ENCODE results near the gene BACE1-AS.

BACE1-AS gene

GRCh38 chr11:117305145-117305544 lies 14.0 kb downstream of the BACE1-AS start:
- TF ChIP-seq CTCF (conservative IDR thresholded peaks at IDR 0.05; ENCODE audit: control insufficient read depth, insufficient read depth, low read depth, low read length): no peak
- no peak overlapping the region for H3K4me3 ChIP-seq (ENCODE audit: control insufficient read depth, low read depth, low read length)
- DNase-seq (ENCODE audit: low read depth): no peak

- no peak overlapping the region for H3K4me3 ChIP-seq (ENCODE audit: control insufficient read depth, low read depth, low read length)
- DNase-seq (ENCODE audit: low read depth): no peak
- TF ChIP-seq CTCF (conservative IDR thresholded peaks at IDR 0.05; ENCODE audit: control insufficient read depth, insufficient read depth, low read depth, low read length): no peak
Measured at GRCh38 chr11:117309310-117309709, 18.2 kb downstream of the BACE1-AS start.

- no peak for DNase-seq (ENCODE audit: low read depth)
- TF ChIP-seq CTCF (conservative IDR thresholded peaks at IDR 0.05; ENCODE audit: control insufficient read depth, insufficient read depth, low read depth, low read length): no peak
- H3K4me3 ChIP-seq (ENCODE audit: control insufficient read depth, low read depth, low read length): no peak overlapping the region
Measured at GRCh38 chr11:117313091-117313490, 21.9 kb downstream of the BACE1-AS start.

- no peak for TF ChIP-seq CTCF (conservative IDR thresholded peaks at IDR 0.05; ENCODE audit: control insufficient read depth, insufficient read depth, low read depth, low read length)
- no peak for DNase-seq (ENCODE audit: low read depth)
- peak overlapping the region; percentile 71 for H3K4me3 ChIP-seq (ENCODE audit: control insufficient read depth, low read depth, low read length)
Measured at GRCh38 chr11:117313828-117314768, 23.0 kb downstream of the BACE1-AS start.

- DNase-seq (ENCODE audit: low read depth): no peak
- peak overlapping the region; percentile 71 for H3K4me3 ChIP-seq (ENCODE audit: control insufficient read depth, low read depth, low read length)
- no peak for TF ChIP-seq CTCF (conservative IDR thresholded peaks at IDR 0.05; ENCODE audit: control insufficient read depth, insufficient read depth, low read depth, low read length)
Measured at GRCh38 chr11:117314840-117315239, 23.7 kb downstream of the BACE1-AS start.

- TF ChIP-seq CTCF (conservative IDR thresholded peaks at IDR 0.05; ENCODE audit: control insufficient read depth, insufficient read depth, low read depth, low read length): no peak
- H3K4me3 ChIP-seq (ENCODE audit: control insufficient read depth, low read depth, low read length): peak overlapping the region; percentile 71
- no peak for DNase-seq (ENCODE audit: low read depth)
Measured at GRCh38 chr11:117315285-117316196, 24.4 kb downstream of the BACE1-AS start.
